Loucy (cell line): ENCODE data around the gene TOX2.

Experiments used
- H2AFZ ChIP-seq: fragments of 200-600 bp; sonication (generic); 2 replicates; pipeline ENCODE4 v1.6.0; 2016; ENCODE audit warnings: antibody characterized with exemption, mild to moderate bottlenecking, low read length, moderate library complexity
- H3F3A ChIP-seq: fragments of 200-600 bp; 2 replicates; pipeline ENCODE4 v1.6.0; 2016; ENCODE audit warnings: antibody characterized with exemption, low read depth, mild to moderate bottlenecking
- H3K27me3 ChIP-seq: fragments of 200-600 bp; sonication (generic); 2 replicates; pipeline ENCODE4 v1.6.1; 2014; ENCODE audit warnings: low read length, mild to moderate bottlenecking; ENCODE audit not compliant: insufficient read depth, poor library complexity, severe bottlenecking
- H3K36me3 ChIP-seq: fragments of 200-600 bp; sonication (generic); 2 replicates; pipeline ENCODE4 v1.6.1; 2016; ENCODE audit warnings: low read length; ENCODE audit not compliant: insufficient read depth
- H3K4me1 ChIP-seq: fragments of 200-600 bp; sonication (generic); 2 replicates; pipeline ENCODE4 v1.5.1; 2014; ENCODE audit warnings: low read length, mild to moderate bottlenecking; ENCODE audit not compliant: insufficient read depth, poor library complexity, severe bottlenecking
- H3K4me2 ChIP-seq: fragments of 200-600 bp; sonication (generic); 2 replicates; pipeline ENCODE4 v1.6.0; 2014; ENCODE audit warnings: antibody characterized with exemption, low read length, low read depth, mild to moderate bottlenecking; ENCODE audit not compliant: poor library complexity, severe bottlenecking
- H3K4me3 ChIP-seq: fragments of 200-600 bp; sonication (generic); 2 replicates; pipeline ENCODE4 v1.5.1; 2014; ENCODE audit warnings: low read length, mild to moderate bottlenecking, mixed read lengths; ENCODE audit not compliant: poor library complexity, severe bottlenecking
- H3K79me2 ChIP-seq: fragments of 200-600 bp; sonication (generic); 2 replicates; pipeline ENCODE4 v1.6.1; 2014; ENCODE audit warnings: low read length; ENCODE audit not compliant: insufficient read depth
- H3K9ac ChIP-seq: fragments of 200-600 bp; sonication (generic); 2 replicates; pipeline ENCODE4 v1.6.0; 2014; ENCODE audit warnings: mild to moderate bottlenecking, low read depth, low read length, moderate library complexity; ENCODE audit not compliant: poor library complexity, severe bottlenecking
- H3K9me2 ChIP-seq: fragments of 200-600 bp; sonication (generic); replicated peaks from 2 replicates; pipeline ENCODE4 v1.6.1; 2016; ENCODE audit warnings: low read depth, low read length, mixed read lengths
- H3K9me3 ChIP-seq: fragments of 200-600 bp; sonication (generic); 2 replicates; pipeline ENCODE4 v1.6.1; 2014; ENCODE audit warnings: mild to moderate bottlenecking, antibody characterized with exemption, low read length, low read depth; ENCODE audit not compliant: insufficient read depth
- H4K20me1 ChIP-seq: fragments of 200-600 bp; sonication (generic); 2 replicates; pipeline ENCODE4 v1.6.0; 2014; ENCODE audit warnings: antibody characterized with exemption, low read length, mild to moderate bottlenecking; ENCODE audit not compliant: insufficient read depth, poor library complexity, severe bottlenecking
- EZH2phosphoT487 ChIP-seq: fragments of 200-600 bp; IDR thresholded peaks from 2 replicates; pipeline ENCODE4 v1.6.1; 2018; ENCODE audit warnings: antibody characterized with exemption, mild to moderate bottlenecking, moderate library complexity, borderline replicate concordance
- TF ChIP-seq, protein P1 (sequence below): fragments of 200-600 bp; sonication (generic); conservative IDR thresholded peaks from 2 replicates; pipeline ENCODE4 v1.5.1; 2014; ENCODE audit warnings: mild to moderate bottlenecking, antibody characterized with exemption, low read length

Gene TOX2

DNA sequence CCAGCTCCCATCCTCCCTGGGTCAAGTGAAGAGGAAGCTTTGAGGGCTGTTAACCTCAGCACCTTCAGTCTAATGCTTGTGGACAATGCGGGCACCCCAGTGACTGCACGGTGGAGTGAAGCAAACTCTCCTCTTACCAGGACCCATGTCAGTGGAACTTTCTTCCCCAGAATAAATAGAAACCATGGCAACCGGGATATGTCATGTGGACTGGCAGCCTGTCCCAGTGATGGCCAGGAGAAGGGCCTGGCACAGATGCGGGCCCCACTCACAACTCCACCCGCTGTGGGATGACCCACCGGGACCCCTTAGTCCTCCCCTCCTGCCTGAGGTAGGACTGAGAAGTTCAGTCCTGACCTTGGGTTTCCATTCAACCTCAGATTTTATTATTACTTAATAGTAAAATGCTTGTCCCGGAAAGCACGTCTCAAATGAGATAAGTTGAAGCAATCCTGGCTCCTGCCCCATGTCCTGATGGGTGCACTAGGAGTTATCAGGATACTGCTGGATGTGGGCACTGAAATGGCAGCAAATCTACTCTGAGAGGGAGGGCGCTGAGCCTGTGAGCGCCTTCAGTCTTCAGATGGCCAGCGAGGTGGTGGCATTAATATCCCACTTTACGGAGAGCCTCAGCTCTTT is 23.5 kb downstream of the TOX2 start:
- Histone ChIP-seq H3K36me3 (no peaks in the 10 kb centered on the region), H3K4me1 (peaks cover 38% of the 10 kb centered on the region), H3K9ac (no peak overlapping the region), H4K20me1 (no peaks in the 10 kb centered on the region), H3K27me3 (no peaks in the 10 kb centered on the region), H3K79me2 (no peaks in the 10 kb centered on the region), H3K4me2 (no peak overlapping the region), H3K9me2 (no peaks in the 10 kb centered on the region), H2AFZ (no peak overlapping the region), H3K4me3 (no peak overlapping the region), H3K9me3 (no peaks in the 10 kb centered on the region), H3F3A (0 out of 2 replicates have a peak, but pooled peaks cover 4% of the 10 kb centered on the region)
- TF ChIP-seq, protein P1, sequence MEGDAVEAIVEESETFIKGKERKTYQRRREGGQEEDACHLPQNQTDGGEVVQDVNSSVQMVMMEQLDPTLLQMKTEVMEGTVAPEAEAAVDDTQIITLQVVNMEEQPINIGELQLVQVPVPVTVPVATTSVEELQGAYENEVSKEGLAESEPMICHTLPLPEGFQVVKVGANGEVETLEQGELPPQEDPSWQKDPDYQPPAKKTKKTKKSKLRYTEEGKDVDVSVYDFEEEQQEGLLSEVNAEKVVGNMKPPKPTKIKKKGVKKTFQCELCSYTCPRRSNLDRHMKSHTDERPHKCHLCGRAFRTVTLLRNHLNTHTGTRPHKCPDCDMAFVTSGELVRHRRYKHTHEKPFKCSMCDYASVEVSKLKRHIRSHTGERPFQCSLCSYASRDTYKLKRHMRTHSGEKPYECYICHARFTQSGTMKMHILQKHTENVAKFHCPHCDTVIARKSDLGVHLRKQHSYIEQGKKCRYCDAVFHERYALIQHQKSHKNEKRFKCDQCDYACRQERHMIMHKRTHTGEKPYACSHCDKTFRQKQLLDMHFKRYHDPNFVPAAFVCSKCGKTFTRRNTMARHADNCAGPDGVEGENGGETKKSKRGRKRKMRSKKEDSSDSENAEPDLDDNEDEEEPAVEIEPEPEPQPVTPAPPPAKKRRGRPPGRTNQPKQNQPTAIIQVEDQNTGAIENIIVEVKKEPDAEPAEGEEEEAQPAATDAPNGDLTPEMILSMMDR = no peak
- no peak for TF ChIP-seq EZH2phosphoT487

DNA sequence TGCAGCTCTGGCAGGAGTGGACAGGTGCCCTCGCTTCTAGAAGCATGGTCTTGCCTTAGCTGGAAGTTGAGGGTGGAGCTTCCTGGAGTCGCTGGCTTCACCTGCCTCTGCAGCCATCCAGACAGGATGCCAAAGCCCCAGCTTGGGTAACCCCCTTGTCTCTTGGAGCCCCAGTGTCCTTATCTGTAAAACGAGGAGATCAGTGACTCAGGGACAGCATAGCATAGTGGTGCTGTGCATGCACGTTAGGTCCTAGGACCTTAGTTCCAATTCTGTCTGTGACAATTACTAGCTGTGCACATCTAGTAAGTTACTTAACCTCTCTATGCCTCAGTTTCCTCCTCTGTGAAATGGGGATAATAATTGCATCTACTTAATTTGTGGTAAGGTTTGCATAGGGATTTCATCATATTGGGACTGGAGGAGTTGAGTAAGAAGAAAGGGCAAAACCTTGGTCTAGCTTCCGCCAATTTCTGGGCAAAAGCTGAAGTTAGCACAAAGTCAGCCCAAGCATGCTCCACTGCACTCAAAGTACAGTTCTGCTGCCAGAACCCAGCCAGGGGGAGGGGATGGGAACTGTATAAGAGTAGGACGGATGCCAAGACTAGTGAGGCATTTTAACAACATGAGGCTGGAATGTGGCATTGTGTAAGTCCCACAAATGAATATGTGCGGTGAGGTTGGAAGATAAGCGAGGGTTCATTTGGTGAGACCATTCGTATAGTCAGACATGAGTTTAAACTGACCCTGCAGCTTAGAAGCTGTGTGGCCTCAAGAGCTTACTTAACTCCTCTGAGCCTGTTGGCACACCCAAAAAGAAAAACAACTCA is 24.5 kb downstream of the TOX2 start:
- Histone ChIP-seq H2AFZ (no peak overlapping the region), H3K9me2 (no peaks in the 10 kb centered on the region), H3K27me3 (no peaks in the 10 kb centered on the region), H4K20me1 (no peaks in the 10 kb centered on the region), H3K9ac (no peak overlapping the region), H3K4me3 (no peak overlapping the region), H3F3A (0 out of 2 replicates have a peak, but pooled peaks cover 4% of the 10 kb centered on the region), H3K36me3 (no peaks in the 10 kb centered on the region), H3K4me1 (peaks cover 46% of the 10 kb centered on the region), H3K4me2 (no peak overlapping the region), H3K9me3 (no peaks in the 10 kb centered on the region), H3K79me2 (no peaks in the 10 kb centered on the region)
- TF ChIP-seq, protein P1 = no peak
- TF ChIP-seq EZH2phosphoT487 = no peak

DNA sequence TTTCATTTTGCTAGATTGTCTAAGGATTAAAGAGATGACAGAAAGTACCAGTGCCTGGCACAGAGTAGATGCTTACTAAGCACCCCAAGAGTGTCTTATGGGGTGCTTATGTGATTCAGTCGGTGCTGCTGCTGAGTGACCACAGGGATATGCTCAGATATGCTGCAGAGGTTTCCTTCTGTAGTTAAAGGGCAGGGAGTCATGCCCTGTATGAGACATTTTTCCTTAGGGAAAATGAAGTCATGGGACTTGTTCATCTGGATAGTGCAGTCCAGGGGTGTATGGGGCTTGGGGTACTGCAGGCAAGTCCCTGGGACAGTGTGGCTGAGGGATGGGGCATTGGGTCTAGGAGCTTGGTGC is 25.1 kb downstream of the TOX2 start:
- Histone ChIP-seq H3F3A (0 out of 2 replicates have a peak, but pooled peaks cover 4% of the 10 kb centered on the region), H3K27me3 (no peaks in the 10 kb centered on the region), H4K20me1 (no peaks in the 10 kb centered on the region), H3K4me1 (peaks cover 51% of the 10 kb centered on the region), H3K9me2 (no peaks in the 10 kb centered on the region), H3K4me3 (no peak overlapping the region), H2AFZ (no peak overlapping the region), H3K79me2 (no peaks in the 10 kb centered on the region), H3K9me3 (no peaks in the 10 kb centered on the region), H3K36me3 (no peaks in the 10 kb centered on the region), H3K9ac (no peak overlapping the region), H3K4me2 (no peak overlapping the region)
- TF ChIP-seq, protein P1 = no peak
- TF ChIP-seq EZH2phosphoT487 = no peak
